GM19043 (cell line): ENCODE results near the gene SLC1A5.
"Not testable (repeated sequence)": the region's sequence is repeated elsewhere in the genome, so short reads cannot be mapped to it uniquely, and the experiment has no call there.

Experiments
- ATAC-seq: cut with Tn5 transposase; IDR thresholded peaks from one replicate; pipeline ENCODE4 v1.9.1; 2021; ENCODE audit warnings: low read depth; ENCODE audit not compliant: unreplicated experiment

SLC1A5 gene

GRCh38 chr19:46772170-46773017, 16.0 kb downstream of the SLC1A5 start:
- no peak for ATAC-seq

- not testable (repeated sequence) for ATAC-seq
Measured at GRCh38 chr19:46768746-46769145, 19.6 kb downstream of the SLC1A5 start.

- no peak for ATAC-seq
Measured at GRCh38 chr19:46766569-46767317, 21.7 kb downstream of the SLC1A5 start.

- ATAC-seq, result no peak
Measured at GRCh38 chr19:46764817-46765291, 23.5 kb downstream of the SLC1A5 start.

- ATAC-seq, result no peak
Measured at GRCh38 chr19:46762245-46762890, 26.0 kb downstream of the SLC1A5 start.

GRCh38 chr19:46761418-46761831, 27.0 kb downstream of the SLC1A5 start:
- no peak for ATAC-seq

- not testable (repeated sequence) for ATAC-seq
Measured at GRCh38 chr19:46760897-46761296, 27.5 kb downstream of the SLC1A5 start.

- ATAC-seq, result no peak
Measured at GRCh38 chr19:46760363-46760762, 28.0 kb downstream of the SLC1A5 start.

- no peak for ATAC-seq
Measured at GRCh38 chr19:46759817-46760333, 28.5 kb downstream of the SLC1A5 start.

GRCh38 chr19:46759206-46759605, 29.2 kb downstream of the SLC1A5 start:
- no peak for ATAC-seq

- no peak for ATAC-seq
Measured at GRCh38 chr19:46756544-46756888, 31.9 kb downstream of the SLC1A5 start.

- no peak for ATAC-seq
Measured at GRCh38 chr19:46755853-46756543, 32.4 kb downstream of the SLC1A5 start.

- no peak for ATAC-seq
Measured at GRCh38 chr19:46755077-46755852, 33.1 kb downstream of the SLC1A5 start.

GRCh38 chr19:46753420-46754155, 34.8 kb downstream of the SLC1A5 start:
- ATAC-seq, result peak; percentile 47

- no peak for ATAC-seq
Measured at GRCh38 chr19:46748325-46749109, 39.9 kb downstream of the SLC1A5 start.

GRCh38 chr19:46746281-46747057, 41.9 kb downstream of the SLC1A5 start, which contains the start of gene STRN4:
TSS of gene STRN4 (minus strand) at chr19:46746450. CDS start at chr19:46746430, 20 bp downstream.
- ATAC-seq, result no peak
